HepG2 (cell line): ENCODE results near the gene FGF10. TPM values are rescaled to one million over a fixed set of nuclear protein-coding genes. Genes with fewer than 3 reads are reported as not detected.

Experiments used
- ATAC-seq: fragments of 200-7000 bp; cut with Tn5 transposase; 3 replicates; pipeline ENCODE4 v1.9.1; 2020; ENCODE audit warnings: mild to moderate bottlenecking, moderate library complexity
- BruUV-seq: library from RNA; stranded (reverse); fragments of 400-500 nt; replicated peaks from 2 replicates; lab custom pipeline; 2021; lab: Mats Ljungman, UMichigan
- CTCF ChIA-PET: fragments of 300-600 bp; formaldehyde crosslinking; extraction: SDS; loops from one replicate; lab custom pipeline; 2021; ENCODE audit warnings: low total read pairs, inconsistent platforms, low intra/inter-chr PET ratio; lab: Yijun Ruan, JAX
- POLR2A ChIA-PET: fragments of 350-600 bp; sonication (Branson Sonifier 250); formaldehyde crosslinking; loops from one replicate; lab custom pipeline; 2020; ENCODE audit warnings: antibody characterized with exemption, inconsistent platforms; lab: Yijun Ruan, JAX
- DNase-seq: peaks from one replicate; pipeline ENCODE4 v3.0.0-alpha.2; 2015; ENCODE audit warnings: low spot score
- FAIRE-seq: peaks from 3 replicates; lab custom pipeline; 2011; peaks lifted over from hg19 to GRCh38; lab: Jason Lieb, UNC
- H2AFZ ChIP-seq: one replicate; pipeline ENCODE4 v1.6.1; 2011; ENCODE audit warnings: low read length, inconsistent platforms
- H3K27ac ChIP-seq: fragments of 300-600 bp; 3 replicates; pipeline ENCODE4 v1.8.0; 2011; ENCODE audit warnings: mixed run types, mild to moderate bottlenecking, mixed read lengths, low read length, inconsistent platforms; ENCODE audit not compliant: insufficient read depth; ENCODE audit errors: extremely low read length
- H3K27me3 ChIP-seq, 2 experiments: fragments of 200-600 bp in 1 of 2; 2 replicates in 1 of 2; 3 replicates in 1 of 2; pipeline versions ENCODE4 v1.6.0 to v1.8.0; 2011; ENCODE audit warnings: low read length in 2 of 2, mild to moderate bottlenecking in 2 of 2, moderate library complexity in 2 of 2, inconsistent platforms in 1 of 2; ENCODE audit not compliant: insufficient read depth in 2 of 2, control insufficient read depth in 1 of 2
- H3K36me3 ChIP-seq, 2 experiments: fragments of 200-600 bp in 1 of 2; replicated peaks in 1 of 2; 2 replicates in 1 of 2; 3 replicates in 1 of 2; pipeline versions ENCODE4 v1.5.1 to v1.8.0; 2011; ENCODE audit warnings: low read length in 2 of 2, inconsistent platforms in 1 of 2; ENCODE audit not compliant: insufficient read depth in 2 of 2, control insufficient read depth in 1 of 2
- H3K4me1 ChIP-seq: 2 replicates; pipeline ENCODE4 v1.5.1; 2012; ENCODE audit warnings: low read length, inconsistent platforms; ENCODE audit not compliant: insufficient read depth
- H3K4me2 ChIP-seq: 2 replicates; pipeline ENCODE4 v1.6.0; 2011; ENCODE audit warnings: low read depth, low read length, inconsistent platforms
- H3K4me3 ChIP-seq, 3 experiments: fragments of 200-600 bp in 1 of 3; sonication (generic), shearing (Covaris generic) in 1 of 3; replicated peaks in 1 of 3; 2 replicates each; pipeline ENCODE4 v1.5.1; 2011 to 2016; ENCODE audit warnings: low read length in 3 of 3, inconsistent platforms in 2 of 3, low read depth in 2 of 3, mild to moderate bottlenecking in 2 of 3, control low read depth in 1 of 3, mixed read lengths in 1 of 3; ENCODE audit not compliant: insufficient read depth in 1 of 3
- H3K79me2 ChIP-seq: one replicate; pipeline ENCODE4 v1.6.1; 2011; ENCODE audit warnings: low read length, inconsistent platforms; ENCODE audit not compliant: insufficient read depth
- H3K9ac ChIP-seq: 2 replicates; pipeline ENCODE4 v1.6.0; 2011; ENCODE audit warnings: mild to moderate bottlenecking, low read depth, low read length, inconsistent platforms; ENCODE audit not compliant: insufficient read depth
- H3K9me3 ChIP-seq: 2 replicates; pipeline ENCODE4 v1.5.1; 2012; ENCODE audit warnings: mild to moderate bottlenecking, low read length
- H4K20me1 ChIP-seq: 2 replicates; pipeline ENCODE4 v1.6.0; 2011; ENCODE audit warnings: inconsistent platforms, mild to moderate bottlenecking, low read length, moderate library complexity; ENCODE audit not compliant: insufficient read depth
- FOXK2 ChIP-seq: fragments of 450-650 bp; IDR thresholded peaks from 2 replicates; pipeline ENCODE4 v1.6.1; 2016
- FOXP1 ChIP-seq, 2 experiments: fragments of 450-650 bp in 1 of 2; IDR thresholded peaks; 2 replicates each; pipeline ENCODE4 v1.6.1; 2017 to 2018; ENCODE audit warnings: antibody characterized with exemption in 1 of 2
- HMGA1 ChIP-seq: sonication (generic); formaldehyde crosslinking; conservative IDR thresholded peaks from 2 replicates; pipeline ENCODE4 v1.4.0; 2020; ENCODE audit warnings: missing genetic modification reagents
- JUNB ChIP-seq: sonication (generic); formaldehyde crosslinking; IDR thresholded peaks from 2 replicates; pipeline ENCODE4 v1.8.0; 2022; ENCODE audit warnings: missing genetic modification reagents, mild to moderate bottlenecking, borderline replicate concordance
- PTBP1 ChIP-seq: fragments of 200-400 bp; formaldehyde crosslinking; IDR thresholded peaks from 2 replicates; pipeline ENCODE4 v1.6.1; 2018; ENCODE audit warnings: low read length, low read depth; ENCODE audit not compliant: poor library complexity, severe bottlenecking
- ZFP36L2 ChIP-seq: sonication (generic); formaldehyde crosslinking; IDR thresholded peaks from 2 replicates; pipeline ENCODE4 v1.4.0; 2020; ENCODE audit warnings: missing genetic modification reagents
- ZNF33B ChIP-seq: sonication (generic); formaldehyde crosslinking; IDR thresholded peaks from 2 replicates; pipeline ENCODE4 v1.5.1; 2020; ENCODE audit warnings: mild to moderate bottlenecking, missing genetic modification reagents
- ZNF563 ChIP-seq: sonication (generic); formaldehyde crosslinking; IDR thresholded peaks from 2 replicates; pipeline ENCODE4 v1.8.0; 2022; ENCODE audit warnings: mild to moderate bottlenecking, moderate library complexity, missing genetic modification reagents
- WGBS: methylation state at CpG from one replicate; pipeline ENCODE4 v1.1.6; 2017; ENCODE audit warnings: low lambda C conversion rate; 5-methylcytosine and 5-hydroxymethylcytosine counted together
- in situ Hi-C: cut with HindIII; loops from 2 replicates; pipeline ENCODE4 v1.10.0; 2017; ENCODE audit warnings: low pct_unique_long_range_greater_than_20kb; ENCODE audit not compliant: extremely low pct_ligation_motif_present
- intact Hi-C: fragments of 100-400 bp; cut with micrococcal nuclease; formaldehyde crosslinking; loops from one replicate; pipeline ENCODE4 v1.10.0; 2022; ENCODE audit not compliant: unreplicated experiment
- polyA plus RNA-seq, 8 experiments: library from polyadenylated mRNA; depleted of rRNA in 3 of 8; stranded (reverse) in 7 of 8; unstranded in 1 of 8; fragments of >200 nt; fragmentation: Illumina TruSeq in 4 of 8; extraction: Trizol in 4 of 8; gene quantifications; 2 replicates each; pipeline versions ENCODE4 v1.2.1 to v1.2.3, GENCODE V29; 2011 to 2016; ENCODE audit warnings: low read depth in 4 of 8, missing spikeins in 1 of 8, mixed read lengths in 1 of 8; ENCODE audit not compliant: insufficient read depth in 1 of 8
- total RNA-seq, 5 experiments: library from RNA; depleted of rRNA; stranded (reverse); fragments of >200 nt; fragmentation: Illumina TruSeq; extraction: Trizol; gene quantifications; 2 replicates each; pipeline ENCODE4 v1.2.3, GENCODE V29; 2016; ENCODE audit warnings: low read depth in 1 of 5
- TF ChIP-seq, protein P1 (sequence below): sonication (generic); formaldehyde crosslinking; IDR thresholded peaks from 2 replicates; pipeline ENCODE4 v1.9.0; 2021; ENCODE audit warnings: missing genetic modification reagents, mild to moderate bottlenecking, borderline replicate concordance
- TF ChIP-seq, protein P2 (sequence below): conservative IDR thresholded peaks from 2 replicates; pipeline ENCODE4 v1.6.1; 2018; ENCODE audit warnings: missing genetic modification reagents

The FGF10 gene
- total and polyA plus RNA-seq, 2 of the 13 experiments (the other 11 are each of a cell fraction or from before 2014, with no cell fraction given): not detected

DNA sequence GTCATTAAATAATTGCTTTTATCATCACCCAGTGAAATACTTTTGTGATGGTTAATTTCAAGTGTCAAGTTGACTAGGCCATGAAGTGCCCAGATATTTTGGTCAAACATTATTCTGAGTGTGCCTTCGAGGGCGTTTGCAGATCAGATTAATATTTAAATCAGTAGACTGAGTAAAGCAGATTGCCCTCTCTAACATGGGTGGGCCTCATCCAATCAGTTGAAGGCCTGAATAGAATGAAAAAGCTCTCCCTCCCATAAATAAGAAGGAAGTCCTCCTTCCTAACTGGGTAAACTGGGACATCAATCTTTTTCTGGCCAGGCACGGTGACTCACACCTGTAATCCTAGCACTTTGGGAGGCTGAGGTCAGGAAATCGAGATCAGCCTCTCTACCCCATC lies 12.4 kb upstream of the FGF10 start:
- CTCF ChIA-PET: no interaction called here
- no peak overlapping the region for H3K27ac ChIP-seq
- 4% methylated on average over 4 of the region's 4 CpGs for WGBS
- FAIRE-seq: no peak
- H3K79me2 ChIP-seq: no peaks in the 10 kb centered on the region
- intact Hi-C loops: no loop called here
- no peak for DNase-seq
- TF ChIP-seq FOXP1 (IDR thresholded peaks at IDR 0.05) (no peak), FOXP1 (CRISPR knock-in tag; IDR thresholded peaks at IDR 0.05) (no peak), PTBP1 (no peak), HMGA1 (CRISPR knock-in tag) (no peak), JUNB (CRISPR knock-in tag) (no peak), ZNF563 (no peak), ZFP36L2 (CRISPR knock-in tag) (no peak), ZNF33B (CRISPR knock-in tag) (no peak), FOXK2 (no peak)
- TF ChIP-seq, protein P1, sequence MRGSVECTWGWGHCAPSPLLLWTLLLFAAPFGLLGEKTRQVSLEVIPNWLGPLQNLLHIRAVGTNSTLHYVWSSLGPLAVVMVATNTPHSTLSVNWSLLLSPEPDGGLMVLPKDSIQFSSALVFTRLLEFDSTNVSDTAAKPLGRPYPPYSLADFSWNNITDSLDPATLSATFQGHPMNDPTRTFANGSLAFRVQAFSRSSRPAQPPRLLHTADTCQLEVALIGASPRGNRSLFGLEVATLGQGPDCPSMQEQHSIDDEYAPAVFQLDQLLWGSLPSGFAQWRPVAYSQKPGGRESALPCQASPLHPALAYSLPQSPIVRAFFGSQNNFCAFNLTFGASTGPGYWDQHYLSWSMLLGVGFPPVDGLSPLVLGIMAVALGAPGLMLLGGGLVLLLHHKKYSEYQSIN (CRISPR knock-in tag): no peak
- TF ChIP-seq, protein P2, sequence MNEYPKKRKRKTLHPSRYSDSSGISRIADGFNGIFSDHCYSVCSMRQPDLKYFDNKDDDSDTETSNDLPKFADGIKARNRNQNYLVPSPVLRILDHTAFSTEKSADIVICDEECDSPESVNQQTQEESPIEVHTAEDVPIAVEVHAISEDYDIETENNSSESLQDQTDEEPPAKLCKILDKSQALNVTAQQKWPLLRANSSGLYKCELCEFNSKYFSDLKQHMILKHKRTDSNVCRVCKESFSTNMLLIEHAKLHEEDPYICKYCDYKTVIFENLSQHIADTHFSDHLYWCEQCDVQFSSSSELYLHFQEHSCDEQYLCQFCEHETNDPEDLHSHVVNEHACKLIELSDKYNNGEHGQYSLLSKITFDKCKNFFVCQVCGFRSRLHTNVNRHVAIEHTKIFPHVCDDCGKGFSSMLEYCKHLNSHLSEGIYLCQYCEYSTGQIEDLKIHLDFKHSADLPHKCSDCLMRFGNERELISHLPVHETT: no peak
- TF ChIP-seq, all 625 proteins: peak for 0
- H4K20me1 ChIP-seq: no peaks in the 10 kb centered on the region
- ATAC-seq: no peak
- no peak overlapping the region for H3K4me3 ChIP-seq
- H3K4me2 ChIP-seq: no peak overlapping the region
- no peaks in the 10 kb centered on the region for H3K4me1 ChIP-seq
- POLR2A ChIA-PET: no interaction called here
- no TSS peak for BruUV-seq
- in situ Hi-C loops: no loop called here
- no peaks in the 10 kb centered on the region; a peak in 1 of 5 replicates for H3K27me3 ChIP-seq
- H2AFZ ChIP-seq: no peak overlapping the region
- H3K36me3 ChIP-seq: no peaks in the 10 kb centered on the region
- no peaks in the 10 kb centered on the region for H3K9me3 ChIP-seq
- no peak overlapping the region for H3K9ac ChIP-seq
